HCT116 (cell line): ENCODE measurements around the gene CIRBP.

Source experiments
- EZH2phosphoT487 ChIP-seq: fragments of 200-600 bp; IDR thresholded peaks from 2 replicates; pipeline ENCODE4 v1.6.1; 2018; ENCODE audit warnings: antibody characterized with exemption, borderline replicate concordance
- POLR2AphosphoS5 ChIP-seq: IDR thresholded peaks from 2 replicates; pipeline ENCODE4 v1.6.1; 2011; ENCODE audit warnings: mild to moderate bottlenecking, low read depth, low read length, moderate library complexity
- SP1 ChIP-seq: IDR thresholded peaks from 2 replicates; pipeline ENCODE4 v1.6.1; 2012; ENCODE audit warnings: low read depth
- YY1 ChIP-seq: IDR thresholded peaks from 2 replicates; pipeline ENCODE4 v1.6.1; 2011; ENCODE audit warnings: low read length, low read depth, moderate library complexity, mild to moderate bottlenecking; ENCODE audit not compliant: insufficient replicate concordance; ENCODE audit errors: extremely low read depth
- TF ChIP-seq, protein P1 (sequence below), 3 experiments: fragments of 200-600 bp in 1 of 3; sonication (generic) in 1 of 3; IDR thresholded peaks in 2 of 3; conservative IDR thresholded peaks in 1 of 3; 2 replicates each; pipeline ENCODE4 v1.5.1; 2012 to 2017; ENCODE audit warnings: low read depth in 2 of 3, low read length in 2 of 3, antibody characterized with exemption in 1 of 3, borderline replicate concordance in 1 of 3, control low read depth in 1 of 3, mild to moderate bottlenecking in 1 of 3, mixed read lengths in 1 of 3, mixed run types in 1 of 3, moderate library complexity in 1 of 3; ENCODE audit not compliant: insufficient read depth in 1 of 3

DNA sequence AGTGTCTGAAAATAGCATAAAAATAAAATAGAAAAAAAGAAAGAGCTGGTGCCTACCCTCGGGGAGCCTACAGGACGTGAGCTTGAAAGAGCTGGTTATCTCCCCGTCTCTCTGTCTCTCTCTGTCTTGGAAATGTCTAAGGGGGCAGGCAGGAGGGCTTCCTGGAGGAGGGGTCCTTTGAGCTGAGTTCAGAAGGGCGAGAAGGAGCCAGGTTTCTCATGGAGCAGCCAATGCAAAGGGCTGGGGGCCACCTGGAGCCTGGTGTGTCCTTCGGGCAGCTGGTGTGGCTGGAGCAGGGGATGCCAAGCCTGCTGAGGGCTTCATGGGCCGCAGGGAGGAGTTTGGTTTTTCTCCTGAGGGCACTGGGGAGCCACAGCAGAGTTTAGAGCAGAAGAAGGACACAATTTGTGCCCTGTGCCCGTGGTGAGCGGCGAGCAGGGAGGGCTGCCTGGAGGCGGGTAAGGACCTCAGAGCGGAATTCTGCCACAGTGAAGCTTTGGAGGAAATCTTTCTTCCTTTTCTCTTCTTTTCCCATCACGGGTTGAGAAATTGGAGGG is 55.2 kb downstream of the CIRBP start:
- TF ChIP-seq, protein P1, sequence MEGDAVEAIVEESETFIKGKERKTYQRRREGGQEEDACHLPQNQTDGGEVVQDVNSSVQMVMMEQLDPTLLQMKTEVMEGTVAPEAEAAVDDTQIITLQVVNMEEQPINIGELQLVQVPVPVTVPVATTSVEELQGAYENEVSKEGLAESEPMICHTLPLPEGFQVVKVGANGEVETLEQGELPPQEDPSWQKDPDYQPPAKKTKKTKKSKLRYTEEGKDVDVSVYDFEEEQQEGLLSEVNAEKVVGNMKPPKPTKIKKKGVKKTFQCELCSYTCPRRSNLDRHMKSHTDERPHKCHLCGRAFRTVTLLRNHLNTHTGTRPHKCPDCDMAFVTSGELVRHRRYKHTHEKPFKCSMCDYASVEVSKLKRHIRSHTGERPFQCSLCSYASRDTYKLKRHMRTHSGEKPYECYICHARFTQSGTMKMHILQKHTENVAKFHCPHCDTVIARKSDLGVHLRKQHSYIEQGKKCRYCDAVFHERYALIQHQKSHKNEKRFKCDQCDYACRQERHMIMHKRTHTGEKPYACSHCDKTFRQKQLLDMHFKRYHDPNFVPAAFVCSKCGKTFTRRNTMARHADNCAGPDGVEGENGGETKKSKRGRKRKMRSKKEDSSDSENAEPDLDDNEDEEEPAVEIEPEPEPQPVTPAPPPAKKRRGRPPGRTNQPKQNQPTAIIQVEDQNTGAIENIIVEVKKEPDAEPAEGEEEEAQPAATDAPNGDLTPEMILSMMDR (IDR thresholded peaks at IDR 0.05 in 2 of 3, conservative IDR thresholded peaks at IDR 0.05 in 1 of 3; ENCODE audit: borderline replicate concordance in 1 of 3, insufficient read depth in 1 of 3, low read depth in 2 of 3, low read length in 2 of 3) = no peak
- TF ChIP-seq EZH2phosphoT487 = no peak
- TF ChIP-seq YY1 = no peak
- no peak for TF ChIP-seq POLR2AphosphoS5
- no peak for TF ChIP-seq SP1
